Heart left ventricle (tissue), 16 donors: Measurements from ENCODE around the gene ERRFI1. TPM values are rescaled to one million over a fixed set of nuclear protein-coding genes. Genes with fewer than 3 reads are reported as not detected.

ENCODE experiments used
- ATAC-seq, 4 donors: fragments of 200-7000 bp; cut with Tn5 transposase; one replicate each; pipeline ENCODE4 v1.9.1; 2020 to 2022; ENCODE audit warnings: moderate library complexity in 4 of 4, mild to moderate bottlenecking in 3 of 4, moderate number of reproducible peaks in 1 of 4
- DNase-seq, 5 donors: peaks; one replicate each; pipeline ENCODE4 v3.0.0-alpha.2; 2020
- H3K27ac ChIP-seq, 12 donors: fragments of 200-600 bp; sonication (generic) in 4 of 12; one replicate each; pipeline versions ENCODE4 v1.5.0 to v1.8.0; 2016 to 2022; ENCODE audit warnings: mild to moderate bottlenecking in 2 of 12
- H3K27me3 ChIP-seq, 9 donors: fragments of 200-600 bp; sonication (generic) in 2 of 9; one replicate each; pipeline versions ENCODE4 v1.5.1 to v1.8.0; 2016 to 2022; ENCODE audit warnings: mild to moderate bottlenecking in 3 of 9
- H3K36me3 ChIP-seq, 9 donors: fragments of 200-600 bp; sonication (generic) in 2 of 9; one replicate each; pipeline versions ENCODE4 v1.5.0 to v1.8.0; 2018 to 2022; ENCODE audit warnings: mild to moderate bottlenecking in 2 of 9
- H3K4me1 ChIP-seq, 12 donors: fragments of 200-600 bp; sonication (generic) in 4 of 12; one replicate each; pipeline versions ENCODE4 v1.5.0 to v1.8.0; 2016 to 2022; ENCODE audit warnings: mild to moderate bottlenecking in 3 of 12
- H3K4me3 ChIP-seq, 12 donors: fragments of 200-600 bp; sonication (generic) in 4 of 12; one replicate each; pipeline versions ENCODE4 v1.5.0 to v1.8.0; 2017 to 2022; ENCODE audit warnings: mild to moderate bottlenecking in 9 of 12, moderate library complexity in 4 of 12
- H3K9me3 ChIP-seq, 12 donors: fragments of 200-600 bp; sonication (generic) in 4 of 12; one replicate each; pipeline versions ENCODE4 v1.5.0 to v1.8.0; 2016 to 2022; ENCODE audit warnings: mild to moderate bottlenecking in 1 of 12
- POLR2A ChIP-seq, 2 donors: fragments of 450-650 bp; IDR thresholded peaks; one replicate each; pipeline ENCODE4 v1.6.1; 2017; ENCODE audit warnings: antibody characterized with exemption in 2 of 2, mild to moderate bottlenecking in 2 of 2, moderate library complexity in 2 of 2
- WGBS, 4 donors: extraction: QIAGEN DNeasy Blood & Tissue Kit in 2 of 4; methylation state at CpG; one replicate each; pipeline versions ENCODE4 v1.1.5 to v1.1.7; 2013 to 2018; 5-methylcytosine and 5-hydroxymethylcytosine counted together
- intact Hi-C, 10 donors: fragments of 100-400 bp; cut with DNase I; formaldehyde crosslinking; loops; one replicate each; pipeline versions ENCODE4 v1.11.1 to v1.14.2; 2022
- polyA plus RNA-seq, 2 donors: library from polyadenylated mRNA; stranded (reverse); fragments of 200-250 nt; gene quantifications; one replicate each; pipeline ENCODE4 v1.2.3, GENCODE V29; 2013
- total RNA-seq, 9 donors: library from RNA; depleted of rRNA in 2 of 9; stranded (reverse); fragments of >200 nt in 2 of 9; fragmentation: NEBNext Ultra II Directional in 3 of 9; extraction: Animal tissue kit (Norgen Biotek cat#: 25700) in 3 of 9; gene quantifications; one replicate each; pipeline versions ENCODE4 v1.1.0 to v1.2.4, GENCODE V29; 2016 to 2023
- TF ChIP-seq, protein P1 (sequence below), 12 donors: fragments of 200-600 bp; sonication (generic) in 4 of 12; IDR thresholded peaks; one replicate each; pipeline versions ENCODE4 v1.5.0 to v1.8.0; 2018 to 2022; ENCODE audit warnings: antibody characterized with exemption in 12 of 12, mild to moderate bottlenecking in 5 of 12
- donor health status: ischemic (EF 13 %, LVEDD 7.1; RV severe dilation, severe dysfunction).
- donor health status: healthy with polysubstance abuse.
- donor health status: DM: no; HTN: yes; CAD: no.
- donor health status: DM: no; HTN: no; CAD: no.
- donor health status: ischemic (EF 25% LVEDD 6.9; RV normal size, moderate dysfunction).
- donor health status: ischemic (EF 25% LVEDD 5.7; RV mildly dilated, moderate dysfunction).
- donor health status: healthy.
- donor health status: DM: yes; HTN: yes; CAD: no.
- donor health status: ischemic (EF 35%, LVEDD 5.7; RV mildly dilated, moderate dysfunction).
- donor health status: nonischemic (EF 11% LVEDD 7.7; RV severe dilation, severe dysfunction).
- donor health status: DM: yes; HTN: yes; CAD: no.
- donor health status: PGD.
- donor health status: ischemic (EF 29% LVEDD 5.4; RV normal size, mild dysfunction).
- donor health status: nonischemic (EF 23%, LVEDD 6.1; RV moderate dilation, normal function).

The ERRFI1 gene
- total and polyA plus RNA-seq, 11 donors = 3.8 to 26.0 (median 12.0) TPM

DNA sequence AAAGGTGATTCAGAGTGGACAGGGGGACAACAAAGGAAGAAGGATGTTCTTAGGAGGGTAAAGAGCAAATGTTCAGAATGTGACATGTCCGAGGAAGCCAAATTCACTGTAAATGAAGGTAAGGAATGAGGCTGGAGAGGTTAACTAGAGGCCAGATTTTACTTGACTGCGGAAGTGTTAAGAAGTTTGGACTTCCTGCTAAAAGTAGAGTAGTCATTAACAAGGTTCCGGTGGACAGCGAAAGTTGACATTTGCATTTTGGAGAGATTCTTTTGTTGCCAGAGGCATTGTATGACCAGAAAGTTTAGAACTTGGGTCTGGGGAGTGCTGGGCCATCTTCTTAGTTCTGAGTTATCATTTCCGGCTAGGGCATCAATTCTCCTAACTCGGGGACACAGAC lies 7.2 kb upstream of the ERRFI1 start:
- H3K27me3 ChIP-seq = no peaks in the 10 kb centered on the region

DNA sequence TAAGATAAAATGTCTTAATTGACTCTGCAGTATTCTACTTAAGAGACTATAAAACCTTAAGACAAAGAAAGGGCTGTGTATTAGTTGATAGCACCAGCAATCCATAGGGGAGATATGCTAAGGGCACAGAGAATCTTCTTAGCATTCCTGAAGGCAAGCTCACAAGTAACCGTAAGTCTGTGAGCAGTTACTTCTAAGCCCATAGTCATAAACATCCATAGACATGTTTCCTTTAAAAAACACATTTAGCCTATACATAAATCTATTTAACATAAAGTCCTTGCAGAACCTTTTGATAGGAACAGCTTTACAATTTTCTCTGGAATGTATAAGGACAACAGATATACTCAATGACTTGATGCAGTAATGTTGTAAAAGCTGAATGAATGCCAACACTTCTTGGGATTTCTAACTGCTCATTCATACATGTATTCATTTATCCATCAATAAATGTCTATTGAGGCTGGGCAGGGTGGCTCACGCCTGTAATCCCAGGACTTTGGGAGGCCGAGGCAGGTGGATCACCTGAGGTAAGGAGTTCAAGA lies 6.3 kb upstream of the ERRFI1 start:
- TF ChIP-seq POLR2A (IDR thresholded peaks at IDR 0.05) = no peak
- TF ChIP-seq, protein P1, sequence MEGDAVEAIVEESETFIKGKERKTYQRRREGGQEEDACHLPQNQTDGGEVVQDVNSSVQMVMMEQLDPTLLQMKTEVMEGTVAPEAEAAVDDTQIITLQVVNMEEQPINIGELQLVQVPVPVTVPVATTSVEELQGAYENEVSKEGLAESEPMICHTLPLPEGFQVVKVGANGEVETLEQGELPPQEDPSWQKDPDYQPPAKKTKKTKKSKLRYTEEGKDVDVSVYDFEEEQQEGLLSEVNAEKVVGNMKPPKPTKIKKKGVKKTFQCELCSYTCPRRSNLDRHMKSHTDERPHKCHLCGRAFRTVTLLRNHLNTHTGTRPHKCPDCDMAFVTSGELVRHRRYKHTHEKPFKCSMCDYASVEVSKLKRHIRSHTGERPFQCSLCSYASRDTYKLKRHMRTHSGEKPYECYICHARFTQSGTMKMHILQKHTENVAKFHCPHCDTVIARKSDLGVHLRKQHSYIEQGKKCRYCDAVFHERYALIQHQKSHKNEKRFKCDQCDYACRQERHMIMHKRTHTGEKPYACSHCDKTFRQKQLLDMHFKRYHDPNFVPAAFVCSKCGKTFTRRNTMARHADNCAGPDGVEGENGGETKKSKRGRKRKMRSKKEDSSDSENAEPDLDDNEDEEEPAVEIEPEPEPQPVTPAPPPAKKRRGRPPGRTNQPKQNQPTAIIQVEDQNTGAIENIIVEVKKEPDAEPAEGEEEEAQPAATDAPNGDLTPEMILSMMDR (IDR thresholded peaks at IDR 0.05) = no peak
- Histone ChIP-seq H3K27me3 (no peaks in the 10 kb centered on the region), H3K4me3 (no peak overlapping the region), H3K9me3 (no peaks in the 10 kb centered on the region), H3K27ac (no peak overlapping the region), H3K36me3 (no peaks in the 10 kb centered on the region), H3K4me1 (peaks cover 0 to 18% (median 6%) of the 10 kb centered on the region in 12 donors)
- 93 to 95% (median 95%) methylated on average over 3 of the region's 3 CpGs for WGBS, 4 donors
- intact Hi-C loops = loop anchor here in 8 of 10 donors (1.0 to 10.0 kb wide), 10 partner anchors 52 to 280 kb away; no protein-coding TSS in a partner anchor
- ATAC-seq (no peak), DNase-seq (no peak)

More for the DNA sequence above, 7.2 kb upstream of the ERRFI1 start:
- H3K27ac ChIP-seq = no peak overlapping the region
- 69 to 77% (median 74%) methylated on average over 6 of the region's 6 CpGs for WGBS, 4 donors
- no peak overlapping the region for H3K4me3 ChIP-seq
- peaks cover 0 to 9% (median 1%) of the 10 kb centered on the region in 12 donors for H3K4me1 ChIP-seq
- no peaks in the 10 kb centered on the region for H3K36me3 ChIP-seq
- intact Hi-C loops = loop anchor here in 8 of 10 donors (2.0 to 10.0 kb wide), 9 partner anchors 51 to 279 kb away; no protein-coding TSS in a partner anchor
- ATAC-seq (no peak), DNase-seq (no peak)
- H3K9me3 ChIP-seq = no peaks in the 10 kb centered on the region
- TF ChIP-seq, protein P1 (IDR thresholded peaks at IDR 0.05) = no peak
- TF ChIP-seq POLR2A (IDR thresholded peaks at IDR 0.05) = no peak

DNA sequence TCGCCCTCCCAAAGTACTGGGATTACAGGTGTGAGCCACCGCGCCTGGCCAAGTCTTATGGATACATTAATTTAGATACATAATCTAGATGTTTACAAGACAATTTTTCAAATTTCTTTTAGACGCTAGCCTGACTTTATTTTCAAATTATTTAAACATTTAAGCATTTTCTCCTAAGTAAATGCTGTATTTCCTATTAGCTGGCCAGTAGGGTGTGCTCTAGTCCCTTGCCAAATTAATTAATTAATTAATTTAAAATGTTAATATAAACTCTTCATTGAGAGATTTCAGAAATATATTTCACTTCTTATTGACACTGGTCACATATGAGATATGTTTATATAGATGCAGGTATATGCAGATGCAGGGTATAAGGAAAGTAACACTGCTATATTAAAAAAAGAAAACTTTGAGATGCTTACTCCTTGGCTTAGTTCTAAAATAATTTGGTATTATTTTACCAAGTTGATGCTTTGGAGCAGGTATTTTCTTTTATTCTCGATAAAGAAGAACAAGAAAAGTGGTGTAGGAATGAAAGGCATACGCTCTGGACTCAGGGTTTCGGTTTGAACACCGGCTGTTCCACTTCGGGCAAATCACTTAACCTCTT lies 5.2 kb upstream of the ERRFI1 start:
- 77 to 84% (median 82%) methylated on average over 9 of the region's 9 CpGs for WGBS, 4 donors
- Histone ChIP-seq H3K27me3 (no peaks in the 10 kb centered on the region), H3K36me3 (no peaks in the 10 kb centered on the region), H3K4me1 (peaks cover 0 to 28% (median 12%) of the 10 kb centered on the region in 12 donors), H3K9me3 (no peaks in the 10 kb centered on the region), H3K27ac (no peak overlapping the region), H3K4me3 (no peak overlapping the region)
- DNase-seq (no peak), ATAC-seq (no peak)
- TF ChIP-seq, protein P1 (IDR thresholded peaks at IDR 0.05) = peak; percentile 69 to 91 (median 79)
- TF ChIP-seq POLR2A (IDR thresholded peaks at IDR 0.05) = no peak
- intact Hi-C loops = loop anchor here in 9 of 10 donors (1.0 to 10.0 kb wide), 10 partner anchors 54 to 284 kb away; no protein-coding TSS in a partner anchor

DNA sequence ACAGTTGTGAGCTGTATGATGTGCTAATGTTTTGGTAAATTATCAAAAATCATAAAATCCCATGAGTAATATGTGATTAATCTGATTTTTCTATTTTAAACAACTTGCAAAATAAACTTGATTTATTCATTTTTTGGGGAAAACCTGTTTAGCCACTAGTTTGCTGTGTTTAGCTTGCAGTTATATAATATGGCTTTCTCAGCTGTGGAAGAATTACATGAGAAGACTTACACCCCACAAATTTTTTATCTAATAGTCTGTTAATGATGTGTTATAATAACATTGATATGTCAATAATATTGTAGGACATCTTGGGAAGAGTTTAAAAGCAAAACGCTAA lies 2.4 kb upstream of the ERRFI1 start:
- Histone ChIP-seq H3K4me1 (peaks cover 0 to 44% (median 25%) of the 10 kb centered on the region in 12 donors), H3K4me3 (no peak overlapping the region), H3K9me3 (no peaks in the 10 kb centered on the region), H3K27me3 (peaks cover 0 to 17% (median 0%) of the 10 kb centered on the region in 9 donors), H3K36me3 (no peaks in the 10 kb centered on the region), H3K27ac (peak overlapping the region in 9 of 12 donors; percentile 17 to 96 (median 82))
- intact Hi-C loops = loop anchor here in 4 of 10 donors (5.0 to 10.0 kb wide), 5 partner anchors 46 to 416 kb away; partner anchors contain the start of gene SLC45A1 (in 1 of the 4)
- 58 to 70% (median 60%) methylated on average over 1 of the region's 1 CpG for WGBS, 4 donors
- DNase-seq (no peak), ATAC-seq (no peak)
- TF ChIP-seq, protein P1 (IDR thresholded peaks at IDR 0.05) = no peak
- TF ChIP-seq POLR2A (IDR thresholded peaks at IDR 0.05) = no peak
